Measurements from ENCODE around the gene SHC4.
"Not testable (repeated sequence)": the region's sequence is repeated elsewhere in the genome, so short reads cannot be mapped to it uniquely, and the experiment has no call there.

The SHC4 gene

GRCh38 chr15:48963524-48964113, at the start of gene SHC4:
SHC4 (minus strand) TSS chr15:48963919; CDS start chr15:48963015, 904 bp downstream.
- peak; percentile 37 for DNase-seq

- no peak for DNase-seq
Observed at GRCh38 chr15:48999314-48999713, 35.6 kb upstream of the SHC4 start.

GRCh38 chr15:48996276-48996675, 32.6 kb upstream of the SHC4 start:
- no peak for DNase-seq

GRCh38 chr15:48993380-48993779, 29.7 kb upstream of the SHC4 start:
- no peak for DNase-seq

GRCh38 chr15:48992545-48992944, 28.8 kb upstream of the SHC4 start:
- no peak for DNase-seq

- no peak for DNase-seq
Observed at GRCh38 chr15:48992096-48992495, 28.4 kb upstream of the SHC4 start.

- no peak for DNase-seq
Observed at GRCh38 chr15:48989170-48989569, 25.5 kb upstream of the SHC4 start.

GRCh38 chr15:48987142-48987541, 23.4 kb upstream of the SHC4 start:
- DNase-seq = no peak

- DNase-seq = no peak
Observed at GRCh38 chr15:48986240-48986639, 22.5 kb upstream of the SHC4 start.

- DNase-seq = no peak
Observed at GRCh38 chr15:48985516-48985915, 21.8 kb upstream of the SHC4 start.

GRCh38 chr15:48984811-48985352, 21.2 kb upstream of the SHC4 start:
- DNase-seq = no peak

GRCh38 chr15:48984021-48984710, 20.4 kb upstream of the SHC4 start:
- no peak for DNase-seq

- no peak for DNase-seq
Observed at GRCh38 chr15:48983300-48983699, 19.6 kb upstream of the SHC4 start.

GRCh38 chr15:48981941-48982340, 18.2 kb upstream of the SHC4 start:
- DNase-seq = no peak

- DNase-seq = no peak
Observed at GRCh38 chr15:48978638-48979037, 14.9 kb upstream of the SHC4 start.

GRCh38 chr15:48976444-48977088, 12.8 kb upstream of the SHC4 start:
- DNase-seq = no peak

GRCh38 chr15:48975472-48976419, 12.0 kb upstream of the SHC4 start:
- peak; percentile 32 for DNase-seq

- DNase-seq = no peak
Observed at GRCh38 chr15:48974882-48975281, 11.2 kb upstream of the SHC4 start.

GRCh38 chr15:48972750-48973503, 9.2 kb upstream of the SHC4 start:
- no peak for DNase-seq

GRCh38 chr15:48970926-48971325, 7.2 kb upstream of the SHC4 start:
- DNase-seq = not testable (repeated sequence)

- no peak for DNase-seq
Observed at GRCh38 chr15:48968066-48968465, 4.3 kb upstream of the SHC4 start.

- DNase-seq = no peak
Observed at GRCh38 chr15:48967336-48967735, 3.6 kb upstream of the SHC4 start.
